GM12873 (cell line): ENCODE results near the gene SLC9B1.

Source experiments
- TF ChIP-seq, protein P1 (sequence below): IDR thresholded peaks from 2 replicates; pipeline ENCODE4 v1.5.1; 2012; ENCODE audit warnings: low read depth, mild to moderate bottlenecking, moderate library complexity, low read length, control low read depth; ENCODE audit not compliant: insufficient read depth; ENCODE audit errors: missing control alignments

Gene SLC9B1

DNA sequence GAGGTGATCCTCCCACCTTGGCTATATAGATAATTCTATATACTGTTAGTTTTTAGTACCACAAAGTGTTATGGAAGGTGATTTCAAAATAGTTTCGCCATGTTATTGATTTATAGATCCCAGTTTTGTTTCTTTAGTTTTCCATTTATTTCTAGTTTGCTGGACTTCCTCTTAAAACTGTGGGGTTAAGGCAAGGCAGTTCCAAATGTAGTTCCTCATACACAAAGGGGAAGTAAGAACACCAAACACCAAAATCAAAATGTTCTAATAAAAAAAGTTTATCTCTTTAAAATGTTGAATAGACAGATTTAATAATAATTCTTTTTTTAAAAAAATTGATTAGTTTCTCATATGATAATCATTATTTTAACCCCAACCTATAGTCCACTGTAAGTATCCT, 157.5 kb downstream of the SLC9B1 start:
- TF ChIP-seq, protein P1, sequence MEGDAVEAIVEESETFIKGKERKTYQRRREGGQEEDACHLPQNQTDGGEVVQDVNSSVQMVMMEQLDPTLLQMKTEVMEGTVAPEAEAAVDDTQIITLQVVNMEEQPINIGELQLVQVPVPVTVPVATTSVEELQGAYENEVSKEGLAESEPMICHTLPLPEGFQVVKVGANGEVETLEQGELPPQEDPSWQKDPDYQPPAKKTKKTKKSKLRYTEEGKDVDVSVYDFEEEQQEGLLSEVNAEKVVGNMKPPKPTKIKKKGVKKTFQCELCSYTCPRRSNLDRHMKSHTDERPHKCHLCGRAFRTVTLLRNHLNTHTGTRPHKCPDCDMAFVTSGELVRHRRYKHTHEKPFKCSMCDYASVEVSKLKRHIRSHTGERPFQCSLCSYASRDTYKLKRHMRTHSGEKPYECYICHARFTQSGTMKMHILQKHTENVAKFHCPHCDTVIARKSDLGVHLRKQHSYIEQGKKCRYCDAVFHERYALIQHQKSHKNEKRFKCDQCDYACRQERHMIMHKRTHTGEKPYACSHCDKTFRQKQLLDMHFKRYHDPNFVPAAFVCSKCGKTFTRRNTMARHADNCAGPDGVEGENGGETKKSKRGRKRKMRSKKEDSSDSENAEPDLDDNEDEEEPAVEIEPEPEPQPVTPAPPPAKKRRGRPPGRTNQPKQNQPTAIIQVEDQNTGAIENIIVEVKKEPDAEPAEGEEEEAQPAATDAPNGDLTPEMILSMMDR, result no peak

DNA sequence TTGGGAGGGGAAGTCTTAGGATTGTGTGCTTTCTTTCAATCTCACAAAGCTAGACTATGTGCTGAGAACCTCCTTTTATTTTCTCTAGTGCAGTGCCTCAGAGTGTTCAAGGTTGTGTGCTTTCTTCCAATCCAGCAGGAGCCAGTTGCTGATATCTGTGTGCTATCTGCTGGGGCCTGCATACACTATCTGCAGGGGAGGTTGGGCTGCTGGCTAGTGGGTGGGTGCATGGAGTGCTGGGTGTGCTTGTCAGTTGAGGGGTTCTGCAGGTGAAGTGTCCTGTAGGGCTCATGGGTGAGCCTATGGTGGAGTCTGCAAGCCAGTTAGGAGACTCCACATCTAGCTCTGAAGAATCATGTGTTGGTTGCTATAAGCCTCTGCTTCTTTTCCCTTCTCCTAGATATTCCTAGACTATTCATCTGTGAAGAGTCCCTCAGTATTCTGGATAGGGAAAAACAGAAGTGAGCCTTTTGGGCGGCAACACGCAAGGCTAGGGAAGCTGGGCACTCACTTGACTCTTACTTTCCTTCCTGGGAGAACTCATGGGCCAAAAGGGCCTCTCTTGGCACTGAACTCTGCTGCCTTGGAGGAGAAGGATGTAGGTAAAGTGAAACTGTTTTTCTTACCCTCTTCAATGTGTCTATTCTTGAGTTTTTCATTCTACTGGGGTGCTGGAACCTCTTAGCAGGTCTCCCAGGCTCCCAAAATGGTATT, 158.7 kb downstream of the SLC9B1 start:
- TF ChIP-seq, protein P1, result no peak

DNA sequence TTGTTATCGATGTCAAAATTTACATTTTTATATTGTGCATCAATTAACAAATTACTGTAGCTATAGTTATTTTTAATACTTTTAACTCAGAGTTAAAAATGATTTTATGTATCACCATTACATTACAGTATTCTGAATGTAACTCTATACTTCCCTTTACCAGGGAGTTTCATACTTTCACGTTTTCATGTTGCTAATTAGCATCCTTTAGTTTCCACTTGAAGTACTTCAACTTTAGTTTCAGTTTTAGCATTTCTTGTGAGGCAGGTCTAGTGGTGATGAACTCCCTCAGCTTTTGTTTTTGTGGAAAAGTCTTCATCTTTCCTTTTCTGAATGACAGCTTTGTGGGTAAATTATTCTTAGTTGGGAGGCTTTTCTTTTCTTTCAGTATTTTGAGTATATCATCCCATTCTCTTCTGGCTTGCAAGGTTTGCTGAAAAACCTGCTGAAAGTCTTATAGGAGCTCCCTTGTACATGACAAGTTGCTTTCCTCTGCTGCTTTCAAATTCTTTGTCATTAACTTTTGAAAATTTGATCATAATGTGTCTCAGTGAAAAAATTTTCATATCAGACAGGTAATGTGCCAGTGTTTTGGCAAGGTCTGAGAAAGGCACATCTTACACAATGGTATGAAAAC, 160.6 kb downstream of the SLC9B1 start:
- TF ChIP-seq, protein P1, result no peak
